Measurements from ENCODE around the gene DEAF1. TPM values are rescaled to one million over a fixed set of nuclear protein-coding genes. Genes with fewer than 3 reads are reported as not detected.

DEAF1 gene
- total and polyA plus RNA-seq, 2 of the 13 experiments (the other 11 are each of a cell fraction or from before 2014, with no cell fraction given) = 22.3 to 29.6 TPM

- TF ChIP-seq AKAP8 (CRISPR knock-in tag; IDR thresholded peaks at IDR 0.05) (peak; percentile 98), RBM22 (optimal IDR thresholded peaks at IDR 0.05; ENCODE audit: low read length) (peak; percentile 52), TSC22D2 (CRISPR knock-in tag; IDR thresholded peaks at IDR 0.05; ENCODE audit: borderline replicate concordance) (no peak), ZNF343 (CRISPR knock-in tag; IDR thresholded peaks at IDR 0.05) (no peak), ZSCAN20 (CRISPR knock-in tag; IDR thresholded peaks at IDR 0.05; ENCODE audit: borderline replicate concordance) (peak; percentile 71; the same call in 1 of the 2 replicates), FOXO1 (CRISPR knock-in tag; IDR thresholded peaks at IDR 0.05) (peak; percentile 90), DDIT3 (CRISPR knock-in tag; IDR thresholded peaks at IDR 0.05) (no peak), ZNF33B (CRISPR knock-in tag; IDR thresholded peaks at IDR 0.05) (peak; percentile 21; the same call in 1 of the 2 replicates), ZNF839 (CRISPR knock-in tag; IDR thresholded peaks at IDR 0.05; ENCODE audit: borderline replicate concordance) (no peak), CBX2 (IDR thresholded peaks at IDR 0.05; ENCODE audit: low read depth, low read length) (no peak), CBX2 (CRISPR knock-in tag; IDR thresholded peaks at IDR 0.05; ENCODE audit: low read depth) (no peak), SMAD3 (CRISPR knock-in tag; IDR thresholded peaks at IDR 0.05) (no peak; the same call in 1 of the 2 replicates), LCORL (IDR thresholded peaks at IDR 0.05) (no peak), LCORL (CRISPR knock-in tag; IDR thresholded peaks at IDR 0.05) (peak; percentile 92), BHLHE40 (IDR thresholded peaks at IDR 0.05; ENCODE audit: low read length) (peak; percentile 77), KLF13 (CRISPR knock-in tag; IDR thresholded peaks at IDR 0.05) (no peak), ZNF746 (CRISPR knock-in tag; IDR thresholded peaks at IDR 0.05) (peak; percentile 99), HMG20B (CRISPR knock-in tag; conservative IDR thresholded peaks at IDR 0.05) (no peak), ZNF18 (CRISPR knock-in tag; IDR thresholded peaks at IDR 0.05; ENCODE audit: insufficient replicate concordance) (peak; percentile 97), ZNF777 (CRISPR knock-in tag; IDR thresholded peaks at IDR 0.05) (peak; percentile 27; the same call in 1 of the 2 replicates), XRCC5 (optimal IDR thresholded peaks at IDR 0.05; ENCODE audit: low read length) (peak; percentile 5), POGK (CRISPR knock-in tag; conservative IDR thresholded peaks at IDR 0.05) (0 out of 2 replicates have a peak, but pooled peaks have one; percentile 56), ZNF709 (CRISPR knock-in tag; IDR thresholded peaks at IDR 0.05) (peak; percentile 97), EP300 (IDR thresholded peaks at IDR 0.05; ENCODE audit: low read depth in 2 of 2, low read length in 2 of 2) (peak in 1 of 2 experiments; percentile 50; a peak in 2 of 4 replicates), EP300 (CRISPR knock-in tag; IDR thresholded peaks at IDR 0.05; ENCODE audit: borderline replicate concordance) (0 out of 2 replicates have a peak, but pooled peaks have one; percentile 49), MLLT10 (CRISPR knock-in tag; IDR thresholded peaks at IDR 0.05) (no peak)
Measured at GRCh38 chr11:704781-705645, 10.0 kb upstream of the DEAF1 start (continued).
